ENCODE measurements around the gene MATN4.

Gene MATN4

GRCh38 chr20:45313065-45313695 lies 5.1 kb upstream of the MATN4 start:
- H3K36me3 ChIP-seq (ENCODE audit: control insufficient read depth in 1 of 2, insufficient read depth in 2 of 2, low read depth in 1 of 2, low read length in 2 of 2) = peaks cover 0 to 4% of the 10 kb centered on the region in 2 experiments

GRCh38 chr20:45312241-45312640 lies 4.1 kb upstream of the MATN4 start:
- H2BK120ac ChIP-seq (ENCODE audit: low read depth, low read length) = no peak overlapping the region
- no peak overlapping the region for H4K8ac ChIP-seq (ENCODE audit: low read length)
- no peaks in the 10 kb centered on the region for H3K9me3 ChIP-seq (ENCODE audit: control insufficient read depth, low read length)
- H3K14ac ChIP-seq (ENCODE audit: low read length in 2 of 2) = no peak overlapping the region
- H2BK12ac ChIP-seq (ENCODE audit: low read length in 2 of 2) = no peak overlapping the region
- H3K4ac ChIP-seq (ENCODE audit: low read depth in 1 of 2, low read length in 2 of 2) = no peak overlapping the region
- H3K27ac ChIP-seq (ENCODE audit: low read length, poor library complexity, severe bottlenecking) = no peak overlapping the region
- H2BK15ac ChIP-seq (ENCODE audit: low read depth, poor library complexity, severe bottlenecking) = no peak overlapping the region
- peaks cover 2 to 76% of the 10 kb centered on the region in 2 experiments for H3K27me3 ChIP-seq (ENCODE audit: control insufficient read depth in 1 of 2, insufficient read depth in 1 of 2, low read length in 2 of 2)
- H3K79me1 ChIP-seq (replicated peaks; ENCODE audit: low read length, poor library complexity, severe bottlenecking) = no peaks in the 10 kb centered on the region
- no peak overlapping the region for H3K9ac ChIP-seq (ENCODE audit: low read length)
- peaks cover 0 to 4% of the 10 kb centered on the region in 2 experiments for H3K36me3 ChIP-seq (ENCODE audit: control insufficient read depth in 1 of 2, insufficient read depth in 2 of 2, low read depth in 1 of 2, low read length in 2 of 2)
- no peak overlapping the region for H2BK5ac ChIP-seq (ENCODE audit: low read depth, low read length, poor library complexity, severe bottlenecking)
- H3K18ac ChIP-seq (ENCODE audit: low read depth in 1 of 2, low read length in 2 of 2) = no peak overlapping the region
- no peak overlapping the region for H3K4me3 ChIP-seq (ENCODE audit: insufficient read depth in 1 of 2, low read depth in 1 of 2, low read length in 2 of 2)
- H2AFZ ChIP-seq (ENCODE audit: low read depth, low read length) = no peak overlapping the region
- no peak overlapping the region for H2AK5ac ChIP-seq (ENCODE audit: low read length, severe bottlenecking)
- WGBS = 57% methylated on average over 21 of the region's 21 CpGs
- no peak overlapping the region for H4K91ac ChIP-seq (ENCODE audit: low read length)
- H3K23ac ChIP-seq (ENCODE audit: low read length in 2 of 2) = no peak overlapping the region
- peaks cover 5% of the 10 kb centered on the region for H3K4me1 ChIP-seq (ENCODE audit: control insufficient read depth, insufficient read depth, low read depth, low read length)
- no peak for DNase-seq
- H3K4me2 ChIP-seq (ENCODE audit: low read length, poor library complexity, severe bottlenecking) = no peak overlapping the region

More at GRCh38 chr20:45313065-45313695, 5.1 kb upstream of the MATN4 start:
- H3K79me1 ChIP-seq (replicated peaks; ENCODE audit: low read length, poor library complexity, severe bottlenecking) = no peaks in the 10 kb centered on the region
- no peak overlapping the region for H3K18ac ChIP-seq (ENCODE audit: low read depth in 1 of 2, low read length in 2 of 2)
- peaks cover 10 to 75% of the 10 kb centered on the region in 2 experiments for H3K27me3 ChIP-seq (ENCODE audit: control insufficient read depth in 1 of 2, insufficient read depth in 1 of 2, low read length in 2 of 2)
- H2BK120ac ChIP-seq (ENCODE audit: low read depth, low read length) = no peak overlapping the region
- no peak overlapping the region for H2AK5ac ChIP-seq (ENCODE audit: low read length, severe bottlenecking)
- WGBS = 93% methylated on average over 8 of the region's 8 CpGs
- H3K4me1 ChIP-seq (ENCODE audit: control insufficient read depth, insufficient read depth, low read depth, low read length) = peaks cover 5% of the 10 kb centered on the region
- H4K91ac ChIP-seq (ENCODE audit: low read length) = no peak overlapping the region
- H3K4me2 ChIP-seq (ENCODE audit: low read length, poor library complexity, severe bottlenecking) = no peak overlapping the region
- no peak overlapping the region for H2BK5ac ChIP-seq (ENCODE audit: low read depth, low read length, poor library complexity, severe bottlenecking)
- H4K8ac ChIP-seq (ENCODE audit: low read length) = no peak overlapping the region
- no peak overlapping the region for H2AFZ ChIP-seq (ENCODE audit: low read depth, low read length)
- H2BK15ac ChIP-seq (ENCODE audit: low read depth, poor library complexity, severe bottlenecking) = no peak overlapping the region
- no peak overlapping the region for H3K9ac ChIP-seq (ENCODE audit: low read length)
- H3K14ac ChIP-seq (ENCODE audit: low read length in 2 of 2) = no peak overlapping the region
- H3K27ac ChIP-seq (ENCODE audit: low read length, poor library complexity, severe bottlenecking) = no peak overlapping the region
- no peak overlapping the region for H3K4ac ChIP-seq (ENCODE audit: low read depth in 1 of 2, low read length in 2 of 2)
- H2BK12ac ChIP-seq (ENCODE audit: low read length in 2 of 2) = no peak overlapping the region
- H3K4me3 ChIP-seq (ENCODE audit: insufficient read depth in 1 of 2, low read depth in 1 of 2, low read length in 2 of 2) = no peak overlapping the region
- H3K9me3 ChIP-seq (ENCODE audit: control insufficient read depth, low read length) = no peaks in the 10 kb centered on the region
- H3K23ac ChIP-seq (ENCODE audit: low read length in 2 of 2) = no peak overlapping the region
- no peak for DNase-seq

DNA sequence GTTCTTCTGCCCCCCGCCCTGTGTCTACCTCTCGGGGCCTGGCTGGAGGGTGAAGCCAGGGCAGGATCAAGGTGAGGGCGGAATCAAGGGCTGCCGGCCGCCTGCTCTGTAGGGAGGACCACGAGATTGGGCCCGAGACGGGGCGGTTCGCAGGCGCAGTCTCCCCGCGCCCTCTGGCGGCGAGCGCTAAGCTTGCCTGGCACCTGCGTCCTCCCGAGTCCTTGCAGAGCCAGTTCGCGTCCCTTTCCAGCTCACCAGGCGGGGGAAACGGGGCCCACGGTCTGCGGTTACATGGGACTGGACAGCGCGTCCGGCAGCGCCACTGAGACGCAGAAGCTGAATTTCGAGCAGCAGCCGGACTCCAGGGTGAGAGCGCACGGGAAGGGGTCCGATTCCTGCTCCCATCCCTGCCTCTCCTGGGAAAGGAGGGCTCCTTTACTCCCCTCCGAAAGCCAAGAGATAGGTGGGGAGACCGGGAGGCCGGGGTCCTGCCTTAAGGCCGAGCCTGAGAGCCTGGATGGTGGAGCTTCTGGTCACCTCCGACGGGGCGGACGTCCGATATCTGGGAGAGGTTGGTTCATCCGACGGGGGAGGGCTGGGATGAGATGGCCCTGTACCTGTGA lies 3.6 kb upstream of the MATN4 start:
- Histone ChIP-seq H4K8ac (ENCODE audit: low read length) (no peak overlapping the region), H2BK15ac (ENCODE audit: low read depth, poor library complexity, severe bottlenecking) (no peak overlapping the region), H3K9me3 (ENCODE audit: control insufficient read depth, low read length) (no peaks in the 10 kb centered on the region), H2BK12ac (ENCODE audit: low read length in 2 of 2) (no peak overlapping the region), H3K36me3 (ENCODE audit: control insufficient read depth in 1 of 2, insufficient read depth in 2 of 2, low read depth in 1 of 2, low read length in 2 of 2) (peaks cover 0 to 4% of the 10 kb centered on the region in 2 experiments), H3K4me3 (ENCODE audit: insufficient read depth in 1 of 2, low read depth in 1 of 2, low read length in 2 of 2) (no peak overlapping the region), H2BK5ac (ENCODE audit: low read depth, low read length, poor library complexity, severe bottlenecking) (no peak overlapping the region), H2AFZ (ENCODE audit: low read depth, low read length) (no peak overlapping the region), H3K4ac (ENCODE audit: low read depth in 1 of 2, low read length in 2 of 2) (no peak overlapping the region), H2BK120ac (ENCODE audit: low read depth, low read length) (no peak overlapping the region), H3K4me1 (ENCODE audit: control insufficient read depth, insufficient read depth, low read depth, low read length) (peaks cover 5% of the 10 kb centered on the region), H2AK5ac (ENCODE audit: low read length, severe bottlenecking) (no peak overlapping the region), H3K14ac (ENCODE audit: low read length in 2 of 2) (no peak overlapping the region), H3K23ac (ENCODE audit: low read length in 2 of 2) (no peak overlapping the region), H3K27ac (ENCODE audit: low read length, poor library complexity, severe bottlenecking) (no peak overlapping the region), H3K9ac (ENCODE audit: low read length) (no peak overlapping the region), H3K4me2 (ENCODE audit: low read length, poor library complexity, severe bottlenecking) (no peak overlapping the region), H3K79me1 (replicated peaks; ENCODE audit: low read length, poor library complexity, severe bottlenecking) (no peaks in the 10 kb centered on the region), H3K18ac (ENCODE audit: low read depth in 1 of 2, low read length in 2 of 2) (no peak overlapping the region), H4K91ac (ENCODE audit: low read length) (no peak overlapping the region), H3K27me3 (ENCODE audit: control insufficient read depth in 1 of 2, insufficient read depth in 1 of 2, low read length in 2 of 2) (peaks cover 0 to 75% of the 10 kb centered on the region in 2 experiments)
- peak; percentile 50 for DNase-seq
- WGBS = 24% methylated on average over 45 of the region's 45 CpGs

GRCh38 chr20:45309075-45309474 lies 976 bp upstream of the MATN4 start:
- H2BK5ac ChIP-seq (ENCODE audit: low read depth, low read length, poor library complexity, severe bottlenecking) = no peak overlapping the region
- no peak overlapping the region for H2AFZ ChIP-seq (ENCODE audit: low read depth, low read length)
- no peak overlapping the region for H3K27ac ChIP-seq (ENCODE audit: low read length, poor library complexity, severe bottlenecking)
- no peak overlapping the region for H2BK12ac ChIP-seq (ENCODE audit: low read length in 2 of 2)
- no peak overlapping the region for H3K18ac ChIP-seq (ENCODE audit: low read depth in 1 of 2, low read length in 2 of 2)
- no peak overlapping the region for H2BK15ac ChIP-seq (ENCODE audit: low read depth, poor library complexity, severe bottlenecking)
- H3K4ac ChIP-seq (ENCODE audit: low read depth in 1 of 2, low read length in 2 of 2) = no peak overlapping the region
- no peak overlapping the region for H3K4me3 ChIP-seq (ENCODE audit: insufficient read depth in 1 of 2, low read depth in 1 of 2, low read length in 2 of 2)
- H3K9ac ChIP-seq (ENCODE audit: low read length) = no peak overlapping the region
- H3K14ac ChIP-seq (ENCODE audit: low read length in 2 of 2) = no peak overlapping the region
- no peak overlapping the region for H2AK5ac ChIP-seq (ENCODE audit: low read length, severe bottlenecking)
- 71% methylated on average over 3 of the region's 3 CpGs for WGBS
- no peaks in the 10 kb centered on the region for H3K79me1 ChIP-seq (replicated peaks; ENCODE audit: low read length, poor library complexity, severe bottlenecking)
- H3K27me3 ChIP-seq (ENCODE audit: control insufficient read depth in 1 of 2, insufficient read depth in 1 of 2, low read length in 2 of 2) = peaks cover 0 to 77% of the 10 kb centered on the region in 2 experiments
- no peak overlapping the region for H2BK120ac ChIP-seq (ENCODE audit: low read depth, low read length)
- no peak for DNase-seq
- H3K4me1 ChIP-seq (ENCODE audit: control insufficient read depth, insufficient read depth, low read depth, low read length) = peaks cover 7% of the 10 kb centered on the region
- H3K4me2 ChIP-seq (ENCODE audit: low read length, poor library complexity, severe bottlenecking) = no peak overlapping the region
- no peak overlapping the region for H3K23ac ChIP-seq (ENCODE audit: low read length in 2 of 2)
- H4K91ac ChIP-seq (ENCODE audit: low read length) = no peak overlapping the region
- no peak overlapping the region for H4K8ac ChIP-seq (ENCODE audit: low read length)
- H3K9me3 ChIP-seq (ENCODE audit: control insufficient read depth, low read length) = no peaks in the 10 kb centered on the region
- peaks cover 0 to 6% of the 10 kb centered on the region in 2 experiments for H3K36me3 ChIP-seq (ENCODE audit: control insufficient read depth in 1 of 2, insufficient read depth in 2 of 2, low read depth in 1 of 2, low read length in 2 of 2)

All from mesenchymal stem cell (in vitro differentiated cells and primary cell).